HG02798 (cell line): ENCODE results near the gene SFSWAP.

Experiments
- ATAC-seq: cut with Tn5 transposase; IDR thresholded peaks from one replicate; pipeline ENCODE4 v1.9.1; 2021; ENCODE audit warnings: mild to moderate bottlenecking; ENCODE audit not compliant: unreplicated experiment, poor library complexity

Gene SFSWAP

DNA sequence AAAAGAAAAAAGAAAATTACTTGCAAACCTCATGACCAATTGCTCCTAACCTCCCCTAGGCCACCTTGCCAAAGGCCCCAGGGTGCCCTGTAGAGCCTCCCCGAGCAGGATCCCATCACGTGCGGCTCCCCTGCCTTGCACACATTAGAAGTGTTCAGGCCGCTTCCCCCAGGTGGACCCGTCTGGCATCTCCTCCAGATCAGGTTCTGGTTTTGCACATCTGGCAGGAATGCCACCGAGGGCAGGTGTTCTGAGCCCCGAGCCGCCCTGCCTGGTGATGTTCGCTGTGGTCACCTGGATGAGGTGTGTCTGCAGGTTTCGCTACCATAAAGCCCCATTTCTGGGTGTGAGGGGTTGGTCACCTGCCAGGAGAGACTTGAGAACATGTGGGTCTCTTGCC is 136.6 kb downstream of the SFSWAP start:
- no peak for ATAC-seq

DNA sequence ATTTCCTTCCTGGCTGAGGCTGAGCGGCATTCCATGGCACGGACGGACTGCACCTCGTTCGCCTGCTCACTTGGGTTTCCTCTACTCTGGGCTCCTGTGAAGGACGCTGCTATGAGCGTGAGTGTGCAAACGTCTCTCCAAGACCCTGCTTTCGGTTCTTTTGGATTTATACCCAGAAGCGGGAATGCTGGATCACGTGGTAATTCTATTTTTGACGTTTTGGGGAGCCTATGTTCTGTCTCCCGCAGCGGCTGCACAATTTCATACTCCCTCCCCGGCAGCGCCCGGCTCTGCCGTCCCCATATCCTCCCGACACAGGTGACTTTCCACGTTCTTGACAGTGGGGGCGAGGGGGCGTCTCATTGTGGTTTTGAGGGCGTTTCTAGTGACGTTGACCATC is 137.9 kb downstream of the SFSWAP start:
- no peak for ATAC-seq
